ENCODE measurements around the gene VAC14. TPM values are rescaled to one million over a fixed set of nuclear protein-coding genes. Genes with fewer than 3 reads are reported as not detected.
"Not testable (repeated sequence)": the region's sequence is repeated elsewhere in the genome, so short reads cannot be mapped to it uniquely, and the experiment has no call there.

VAC14 gene
- total RNA-seq = 10 to 100 TPM; 18.6 to 32.2 (median 25.9) TPM

DNA sequence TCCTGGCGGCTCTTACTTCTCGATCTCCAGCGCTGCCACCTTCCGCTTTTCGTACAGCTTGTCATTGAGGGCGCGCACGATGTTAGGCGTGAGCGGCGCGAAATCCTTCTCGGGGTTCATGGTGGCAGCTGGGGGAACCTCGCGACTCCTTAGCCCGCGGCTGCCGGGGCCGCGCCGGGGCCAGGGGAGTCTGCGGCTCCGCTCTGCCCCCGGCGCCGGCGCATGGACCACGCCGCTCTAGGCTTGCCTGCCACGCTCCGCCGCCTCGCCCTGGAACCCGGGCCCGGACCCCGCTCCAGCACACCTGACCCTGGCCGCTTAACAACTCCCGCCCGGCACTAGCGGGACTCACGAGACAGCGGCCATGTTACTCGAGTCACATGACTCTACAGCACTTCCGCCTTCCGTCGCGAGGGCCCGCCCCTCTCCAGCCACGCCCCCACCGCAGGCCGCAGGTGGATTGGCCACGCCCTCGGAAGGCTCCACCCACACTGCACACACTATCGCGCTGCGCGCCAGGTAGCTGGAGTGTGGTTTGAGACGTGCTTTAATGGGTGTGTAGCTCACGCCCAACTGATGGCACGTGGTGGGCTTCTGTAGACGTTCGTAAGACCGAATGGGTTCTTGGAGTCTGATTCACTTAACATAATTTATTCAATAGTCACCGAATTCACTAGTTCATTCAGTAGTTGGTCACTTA is at the start of gene VAC14:
Gene VAC14, minus strand, starts transcription at position 378 of the 700 bp plus-strand sequence. Its CDS starts 258 bp downstream, at position 120.
- peak; percentile 58 for DNase-seq
- peaks cover 7 to 36% (median 13%) of the 10 kb centered on the region in 3 donors for H3K4me1 ChIP-seq
- H3K27me3 ChIP-seq = peaks cover 0 to 9% (median 0%) of the 10 kb centered on the region in 4 donors
- peaks cover 0 to 16% (median 0%) of the 10 kb centered on the region in 3 donors for H3K36me3 ChIP-seq
- TF ChIP-seq, protein P1, sequence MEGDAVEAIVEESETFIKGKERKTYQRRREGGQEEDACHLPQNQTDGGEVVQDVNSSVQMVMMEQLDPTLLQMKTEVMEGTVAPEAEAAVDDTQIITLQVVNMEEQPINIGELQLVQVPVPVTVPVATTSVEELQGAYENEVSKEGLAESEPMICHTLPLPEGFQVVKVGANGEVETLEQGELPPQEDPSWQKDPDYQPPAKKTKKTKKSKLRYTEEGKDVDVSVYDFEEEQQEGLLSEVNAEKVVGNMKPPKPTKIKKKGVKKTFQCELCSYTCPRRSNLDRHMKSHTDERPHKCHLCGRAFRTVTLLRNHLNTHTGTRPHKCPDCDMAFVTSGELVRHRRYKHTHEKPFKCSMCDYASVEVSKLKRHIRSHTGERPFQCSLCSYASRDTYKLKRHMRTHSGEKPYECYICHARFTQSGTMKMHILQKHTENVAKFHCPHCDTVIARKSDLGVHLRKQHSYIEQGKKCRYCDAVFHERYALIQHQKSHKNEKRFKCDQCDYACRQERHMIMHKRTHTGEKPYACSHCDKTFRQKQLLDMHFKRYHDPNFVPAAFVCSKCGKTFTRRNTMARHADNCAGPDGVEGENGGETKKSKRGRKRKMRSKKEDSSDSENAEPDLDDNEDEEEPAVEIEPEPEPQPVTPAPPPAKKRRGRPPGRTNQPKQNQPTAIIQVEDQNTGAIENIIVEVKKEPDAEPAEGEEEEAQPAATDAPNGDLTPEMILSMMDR (IDR thresholded peaks at IDR 0.05) = peak in 1 of 6 experiments; percentile 3
- TF ChIP-seq POLR2A (IDR thresholded peaks at IDR 0.05) = peak in 2 of 4 donors; percentile 44 to 65
- 0 to 1% methylated on average over 7 to 12 of the region's 64 CpGs for WGBS, 2 donors
- H3K9me3 ChIP-seq = peaks cover 0 to 6% (median 0%) of the 10 kb centered on the region in 3 donors
- H3K4me3 ChIP-seq = peak within 1 kb of the TSS; percentile 67 to 99 (median 88)
- H3K27ac ChIP-seq = peak within 1 kb of the TSS; percentile 73 to 84 (median 74)
- intact Hi-C loops (cut with DNase I) = no loop called here

DNA sequence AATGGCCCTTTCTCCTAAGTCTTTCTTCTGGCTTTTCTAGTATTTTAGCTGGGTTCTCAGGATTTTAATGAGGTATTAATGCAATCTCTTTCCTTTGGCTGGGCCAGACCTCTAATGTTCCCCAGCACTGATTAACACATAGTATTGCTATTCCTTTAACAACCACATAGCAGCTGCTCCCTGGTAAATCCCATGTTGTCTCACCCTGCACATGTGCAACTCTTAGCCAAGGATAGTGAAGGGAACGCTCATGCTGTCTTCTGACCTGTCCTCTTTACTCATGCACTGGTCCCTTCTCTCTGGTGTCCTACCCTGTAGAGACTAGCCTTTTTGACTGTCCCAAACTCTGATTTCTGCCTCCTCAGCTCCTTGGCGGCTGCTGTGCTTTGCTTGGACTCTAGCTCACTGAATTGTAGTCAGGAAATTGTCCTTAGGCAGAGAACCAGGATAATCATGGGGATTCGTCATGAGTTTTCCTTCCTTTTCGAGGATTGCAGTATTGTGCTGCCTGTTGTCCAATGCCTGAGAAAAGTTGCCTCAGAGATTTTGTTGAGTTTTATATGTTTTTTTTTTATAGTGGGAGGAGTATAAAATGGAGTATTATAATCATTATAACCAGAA is 22.6 kb upstream of the VAC14 start:
- H3K4me1 ChIP-seq; H3K4me3 ChIP-seq; H3K27ac ChIP-seq; H3K36me3 ChIP-seq; H3K9me3 ChIP-seq; intact Hi-C loops (cut with DNase I); DNase-seq; H3K27me3 ChIP-seq: not testable (repeated sequence)
- no CpG with 5 or more reads among the region's 4 CpGs for WGBS, 2 donors

DNA sequence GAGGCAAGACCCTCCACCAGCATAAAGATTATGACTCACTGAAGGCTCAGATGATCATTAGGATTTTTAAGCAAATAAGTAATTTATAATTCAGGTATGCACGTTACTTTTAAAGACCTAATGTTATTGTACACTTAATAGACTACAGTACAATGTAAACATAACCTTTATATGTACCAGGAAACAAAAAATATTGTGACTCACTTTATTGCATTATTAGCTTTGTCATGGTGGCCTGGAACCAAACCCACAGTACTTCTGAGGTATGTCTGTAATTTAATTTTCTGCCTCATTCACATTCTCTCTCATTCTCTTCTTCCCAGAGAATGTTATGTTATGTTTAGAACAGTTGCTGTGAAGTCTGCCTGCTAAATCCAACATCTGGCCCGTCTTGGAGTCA is 21.8 kb upstream of the VAC14 start:
- H3K36me3 ChIP-seq; intact Hi-C loops (cut with DNase I); H3K27me3 ChIP-seq; H3K9me3 ChIP-seq; H3K4me1 ChIP-seq; H3K27ac ChIP-seq; DNase-seq; H3K4me3 ChIP-seq: not testable (repeated sequence)
- WGBS, 2 donors = 20% methylated on average over 1 of the region's 2 CpGs; no CpG with 5 or more reads in 1 of the 2 donors

DNA sequence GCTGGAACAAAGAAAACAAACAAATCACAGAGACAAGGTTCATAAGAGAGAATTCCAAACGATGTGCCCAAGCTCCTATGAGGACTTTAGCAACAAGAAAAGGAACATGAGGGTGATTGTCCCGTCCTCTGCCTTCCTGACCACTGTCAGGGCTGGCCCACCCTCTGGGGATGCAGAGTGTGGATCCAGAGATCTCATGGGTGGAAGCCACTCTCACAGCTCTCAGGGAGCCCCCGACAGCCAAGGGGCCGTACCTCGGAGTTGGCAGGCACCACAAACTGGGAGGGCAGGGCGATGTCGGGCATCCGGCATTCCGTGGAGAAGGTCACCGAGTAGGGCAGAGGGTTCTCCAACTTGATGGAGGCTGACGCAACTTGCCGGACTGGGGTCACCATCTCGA is 17.1 kb upstream of the VAC14 start:
- H3K36me3 ChIP-seq; H3K4me3 ChIP-seq; H3K9me3 ChIP-seq; H3K4me1 ChIP-seq; intact Hi-C loops (cut with DNase I); H3K27me3 ChIP-seq; H3K27ac ChIP-seq; DNase-seq: not testable (repeated sequence)
- WGBS, 2 donors = 40% methylated on average over 1 of the region's 13 CpGs; no CpG with 5 or more reads in 1 of the 2 donors

DNA sequence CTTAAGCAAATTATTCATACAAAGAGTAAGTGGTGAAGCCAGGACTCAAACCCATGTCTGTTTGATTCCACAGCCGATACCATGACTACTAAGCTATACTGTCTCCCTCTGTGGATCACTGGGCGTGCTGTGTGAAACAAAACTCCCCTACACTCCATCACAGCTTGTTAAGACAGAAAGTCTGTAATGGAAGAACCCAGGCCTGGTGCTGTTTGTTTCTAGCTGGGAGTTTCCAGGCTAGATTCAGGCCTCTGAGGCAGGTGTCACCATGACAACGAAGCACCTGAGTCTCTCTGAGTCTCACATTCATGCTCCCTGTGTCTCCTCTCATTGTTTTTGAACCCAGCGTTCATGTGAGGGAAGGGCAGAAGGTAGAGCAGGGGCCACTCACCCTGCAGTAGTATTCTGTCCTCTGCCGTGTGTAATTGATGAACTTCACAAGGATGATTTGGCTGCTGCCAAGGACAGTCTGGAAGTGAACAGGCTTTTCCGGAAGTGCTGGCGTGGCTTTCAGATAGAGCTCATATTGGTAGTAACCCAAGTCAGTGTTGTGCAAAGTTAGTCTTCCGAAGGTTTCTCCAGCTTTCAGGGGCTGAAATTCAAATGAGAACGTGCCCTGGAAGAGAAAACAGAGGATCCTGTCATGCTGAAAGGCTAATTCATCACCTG is 8.6 kb upstream of the VAC14 start:
- Histone ChIP-seq H3K27ac (no peak overlapping the region), H3K9me3 (no peaks in the 10 kb centered on the region), H3K36me3 (no peaks in the 10 kb centered on the region), H3K4me1 (no peaks in the 10 kb centered on the region), H3K4me3 (no peak overlapping the region), H3K27me3 (peaks cover 0 to 53% (median 0%) of the 10 kb centered on the region in 4 donors)
- no peak for DNase-seq
- intact Hi-C loops (cut with DNase I) = no loop called here
- no peak for TF ChIP-seq POLR2A (IDR thresholded peaks at IDR 0.05)
- TF ChIP-seq, protein P1 (IDR thresholded peaks at IDR 0.05) = no peak
- 48 to 49% methylated on average over 8 to 9 of the region's 9 CpGs for WGBS, 2 donors

DNA sequence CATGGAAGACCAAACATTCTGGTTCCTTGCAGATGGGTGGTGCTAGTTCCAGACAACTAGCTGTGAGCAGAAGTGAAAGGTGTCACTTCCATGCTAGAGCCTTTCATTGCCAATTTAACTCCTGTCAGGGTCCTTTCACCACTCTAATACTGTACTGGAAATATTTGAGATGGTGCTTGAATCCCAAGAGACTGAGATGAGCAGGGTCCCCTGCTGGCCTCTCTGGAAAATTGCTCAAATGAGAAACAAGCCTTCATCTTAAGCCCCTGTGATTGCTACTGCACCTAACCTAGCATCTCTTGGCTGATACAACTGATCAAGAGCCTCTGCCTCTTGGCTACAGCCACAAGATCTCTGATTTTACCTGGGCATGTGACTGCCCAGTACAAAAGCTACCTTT is 7.4 kb upstream of the VAC14 start:
- H3K36me3 ChIP-seq = no peaks in the 10 kb centered on the region
- H3K27me3 ChIP-seq = peaks cover 0 to 53% (median 0%) of the 10 kb centered on the region in 4 donors
- intact Hi-C loops (cut with DNase I) = no loop called here
- no peak overlapping the region for H3K27ac ChIP-seq
- TF ChIP-seq, protein P1 (IDR thresholded peaks at IDR 0.05) = no peak
- TF ChIP-seq POLR2A (IDR thresholded peaks at IDR 0.05) = no peak
- no peak for DNase-seq
- peaks cover 0 to 6% (median 0%) of the 10 kb centered on the region in 3 donors for H3K9me3 ChIP-seq
- no peaks in the 10 kb centered on the region for H3K4me1 ChIP-seq
- no peak overlapping the region for H3K4me3 ChIP-seq

All from esophagus squamous epithelium (tissue), 5 donors.